ENCODE data around the gene MAPKAP1.

DNA sequence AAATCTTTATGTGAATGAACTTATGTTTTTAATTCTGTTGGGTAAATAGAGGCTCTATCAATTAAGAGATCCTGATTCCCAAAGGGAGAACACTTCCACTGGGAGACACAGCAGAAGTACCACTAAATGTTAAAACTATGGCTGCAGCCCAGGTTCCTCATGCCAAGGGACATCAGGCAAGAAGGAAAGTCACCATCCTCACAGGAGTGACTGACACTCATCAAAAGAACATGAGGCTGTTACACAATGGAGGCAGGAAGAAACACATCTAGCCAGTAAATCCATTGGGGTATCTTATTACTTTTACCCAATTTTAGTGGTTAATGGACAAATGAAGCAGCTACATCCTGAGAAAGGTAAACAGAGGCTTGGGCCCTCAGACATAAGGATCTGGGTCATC is 94.4 kb downstream of the MAPKAP1 start:
- TF ChIP-seq, protein P1, sequence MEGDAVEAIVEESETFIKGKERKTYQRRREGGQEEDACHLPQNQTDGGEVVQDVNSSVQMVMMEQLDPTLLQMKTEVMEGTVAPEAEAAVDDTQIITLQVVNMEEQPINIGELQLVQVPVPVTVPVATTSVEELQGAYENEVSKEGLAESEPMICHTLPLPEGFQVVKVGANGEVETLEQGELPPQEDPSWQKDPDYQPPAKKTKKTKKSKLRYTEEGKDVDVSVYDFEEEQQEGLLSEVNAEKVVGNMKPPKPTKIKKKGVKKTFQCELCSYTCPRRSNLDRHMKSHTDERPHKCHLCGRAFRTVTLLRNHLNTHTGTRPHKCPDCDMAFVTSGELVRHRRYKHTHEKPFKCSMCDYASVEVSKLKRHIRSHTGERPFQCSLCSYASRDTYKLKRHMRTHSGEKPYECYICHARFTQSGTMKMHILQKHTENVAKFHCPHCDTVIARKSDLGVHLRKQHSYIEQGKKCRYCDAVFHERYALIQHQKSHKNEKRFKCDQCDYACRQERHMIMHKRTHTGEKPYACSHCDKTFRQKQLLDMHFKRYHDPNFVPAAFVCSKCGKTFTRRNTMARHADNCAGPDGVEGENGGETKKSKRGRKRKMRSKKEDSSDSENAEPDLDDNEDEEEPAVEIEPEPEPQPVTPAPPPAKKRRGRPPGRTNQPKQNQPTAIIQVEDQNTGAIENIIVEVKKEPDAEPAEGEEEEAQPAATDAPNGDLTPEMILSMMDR (IDR thresholded peaks at IDR 0.05; ENCODE audit: poor library complexity, severe bottlenecking), result no peak
- no peak for TF ChIP-seq TAF1 (IDR thresholded peaks at IDR 0.05; ENCODE audit: low read depth)
- no peak for TF ChIP-seq RAD21 (conservative IDR thresholded peaks at IDR 0.05)
